ENCODE data around the gene NAB2. TPM values are rescaled to one million over a fixed set of nuclear protein-coding genes. Genes with fewer than 3 reads are reported as not detected.
"Not testable (repeated sequence)": the region's sequence is repeated elsewhere in the genome, so short reads cannot be mapped to it uniquely, and the experiment has no call there.

The NAB2 gene
- total RNA-seq = 4.4 and 9.3 TPM in 2 replicates

DNA sequence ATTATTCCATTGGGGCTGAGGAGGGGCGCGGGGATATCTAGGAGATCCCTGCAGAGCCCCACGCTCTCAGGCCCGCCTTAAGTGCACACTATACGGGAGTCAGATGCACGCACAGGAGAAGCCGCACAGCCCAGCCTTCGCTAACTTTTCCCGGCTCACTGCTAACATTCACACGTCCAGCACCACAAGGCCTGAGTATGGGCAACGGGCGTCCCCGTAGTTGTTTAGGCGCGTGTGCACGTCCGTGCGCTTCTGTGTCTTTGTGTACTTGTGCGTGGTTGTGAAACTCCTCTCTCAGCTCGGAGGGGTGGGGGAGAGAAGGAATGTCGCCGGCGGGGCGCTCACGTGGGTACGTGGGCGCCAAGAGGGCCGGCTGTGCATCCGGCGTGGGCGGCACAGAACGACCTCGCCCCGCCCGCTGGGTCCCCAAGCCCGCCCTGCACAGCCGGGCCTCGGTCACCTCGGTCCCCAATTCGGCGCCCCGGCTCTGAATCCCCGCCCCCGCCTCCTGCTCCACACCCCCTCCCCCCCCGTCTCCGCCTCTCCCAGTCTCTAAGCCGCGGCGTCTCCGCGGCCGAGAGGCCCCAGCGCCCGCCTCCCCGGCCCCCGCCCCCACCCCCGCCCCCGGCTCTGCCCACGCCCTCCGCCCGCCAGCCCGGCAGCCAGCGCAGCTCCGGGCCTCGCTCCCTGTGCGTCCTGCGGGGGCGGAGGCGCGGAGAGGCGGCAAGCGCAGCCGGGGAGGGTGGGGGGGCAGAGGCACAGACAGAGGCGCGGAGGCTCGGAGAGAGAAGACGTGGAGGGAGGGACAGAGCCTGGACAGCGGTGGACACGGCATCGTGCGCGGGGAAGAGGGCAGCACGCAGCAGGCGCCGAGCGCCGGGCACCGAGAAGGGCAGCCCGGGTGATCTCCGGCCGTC is at the start of gene NAB2:
Gene NAB2, plus strand, starts transcription at position 761 of the 917 bp plus-strand sequence. CDS start 158 bp downstream, outside the sequence.
- DNase-seq (ENCODE audit: low read depth in 2 of 2) = peak; percentile 92 to 97

- DNase-seq (ENCODE audit: low read depth in 2 of 2) = no peak
Observed at GRCh38 chr12:57040211-57040610, 48.7 kb upstream of the NAB2 start.

DNA sequence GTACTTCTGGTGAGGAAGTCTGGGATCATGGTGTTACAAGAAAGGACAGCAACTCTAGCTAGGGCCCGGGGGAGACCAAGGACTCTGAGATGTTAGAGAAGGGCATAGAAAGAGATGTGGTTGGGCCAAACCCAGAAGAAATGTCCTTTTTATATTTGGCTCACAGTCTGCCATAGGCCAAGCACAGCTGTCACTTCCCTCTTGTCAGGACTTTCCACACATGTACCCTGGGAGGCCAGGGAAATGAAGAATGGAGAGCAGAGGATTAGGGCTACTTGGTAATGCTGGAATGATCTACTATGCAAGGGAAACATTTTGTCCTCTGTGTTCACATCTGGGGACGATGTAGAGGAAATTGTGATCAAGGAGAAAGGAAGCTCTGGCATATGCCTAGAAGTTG is 48.2 kb upstream of the NAB2 start:
- DNase-seq (ENCODE audit: low read depth in 2 of 2) = no peak

GRCh38 chr12:57042695-57043094 is 46.2 kb upstream of the NAB2 start:
- no peak for DNase-seq (ENCODE audit: low read depth in 2 of 2)

GRCh38 chr12:57044468-57044867 is 44.4 kb upstream of the NAB2 start:
- DNase-seq (ENCODE audit: low read depth in 2 of 2) = no peak

GRCh38 chr12:57044889-57045288 is 44.0 kb upstream of the NAB2 start:
- no peak for DNase-seq (ENCODE audit: low read depth in 2 of 2)

GRCh38 chr12:57046086-57046791 is 42.7 kb upstream of the NAB2 start:
- DNase-seq (ENCODE audit: low read depth in 2 of 2) = no peak

DNA sequence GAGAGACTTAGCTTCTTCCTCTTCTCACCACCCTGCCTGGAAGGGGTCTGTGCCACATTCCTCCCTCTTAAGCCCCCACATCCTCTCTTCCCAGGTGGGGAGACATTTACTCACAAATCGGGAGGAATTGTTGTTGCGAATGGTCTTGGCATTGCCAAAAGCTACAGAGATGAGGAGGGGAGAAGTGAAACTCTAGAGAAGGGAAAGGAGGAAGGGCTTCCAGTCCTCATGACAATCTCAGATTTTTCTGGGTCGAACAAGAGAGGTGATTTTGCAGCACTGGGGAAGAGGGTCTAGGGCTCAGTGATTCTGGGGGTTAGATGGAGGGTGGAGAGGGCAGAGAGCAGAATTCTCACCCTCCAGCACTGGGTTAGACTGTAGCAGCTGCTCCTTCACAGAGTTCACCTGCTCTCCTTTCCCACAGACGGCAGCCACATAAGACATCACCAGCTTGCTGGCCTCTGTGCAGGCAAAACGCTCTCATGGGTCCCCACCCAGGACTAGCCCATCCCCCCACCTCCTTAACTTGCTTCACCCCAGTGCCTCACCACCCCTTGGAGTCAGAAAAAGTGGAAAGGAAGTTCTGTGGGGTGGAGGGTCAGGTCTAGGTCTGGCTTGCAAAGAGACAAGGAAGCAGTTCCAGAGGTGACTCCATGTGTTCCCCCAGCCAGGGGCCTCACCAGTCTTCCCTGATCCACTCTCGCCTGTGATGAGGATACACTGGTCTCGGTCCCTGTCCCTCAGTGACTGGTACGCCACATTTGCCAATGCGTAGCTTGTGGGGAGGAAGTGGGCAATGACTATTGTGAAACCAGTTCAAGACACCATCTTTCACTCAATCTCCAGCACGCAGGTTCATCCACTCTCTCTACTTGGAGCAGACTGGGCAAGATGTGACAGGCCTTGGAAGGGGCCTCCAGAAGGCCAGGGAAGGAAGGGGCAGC is 41.7 kb upstream of the NAB2 start:
- no peak for DNase-seq (ENCODE audit: low read depth in 2 of 2)

GRCh38 chr12:57047981-57048380 is 40.9 kb upstream of the NAB2 start:
- no peak for DNase-seq (ENCODE audit: low read depth in 2 of 2)

- no peak for DNase-seq (ENCODE audit: low read depth in 2 of 2)
Observed at GRCh38 chr12:57048423-57049118, 40.3 kb upstream of the NAB2 start.

DNA sequence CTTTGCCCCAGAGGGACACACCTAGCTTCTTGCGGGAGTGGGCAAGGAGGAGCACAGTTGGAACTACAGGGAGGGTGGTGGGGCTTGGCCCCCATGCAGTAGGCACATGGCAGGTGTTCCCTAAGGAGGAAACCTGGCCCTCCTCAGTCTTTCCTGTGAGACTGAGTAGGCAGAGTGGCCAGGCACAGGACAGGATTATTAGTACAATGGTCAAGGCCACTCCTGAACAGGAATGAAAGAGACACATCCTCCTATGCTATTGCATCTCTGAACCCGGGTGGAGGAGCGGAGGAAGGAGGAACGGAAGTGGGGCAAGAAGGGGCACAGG is 39.8 kb upstream of the NAB2 start:
- no peak for DNase-seq (ENCODE audit: low read depth in 2 of 2)

GRCh38 chr12:57049890-57050289 is 39.0 kb upstream of the NAB2 start, which contains the start of gene MYO1A:
MYO1A (minus strand) TSS chr12:57050129; CDS start chr12:57048323, 1,806 bp downstream.
- DNase-seq (ENCODE audit: low read depth in 2 of 2) = peak; percentile 4 to 22

GRCh38 chr12:57051011-57051410 is 37.9 kb upstream of the NAB2 start:
- no peak for DNase-seq (ENCODE audit: low read depth in 2 of 2)

DNA sequence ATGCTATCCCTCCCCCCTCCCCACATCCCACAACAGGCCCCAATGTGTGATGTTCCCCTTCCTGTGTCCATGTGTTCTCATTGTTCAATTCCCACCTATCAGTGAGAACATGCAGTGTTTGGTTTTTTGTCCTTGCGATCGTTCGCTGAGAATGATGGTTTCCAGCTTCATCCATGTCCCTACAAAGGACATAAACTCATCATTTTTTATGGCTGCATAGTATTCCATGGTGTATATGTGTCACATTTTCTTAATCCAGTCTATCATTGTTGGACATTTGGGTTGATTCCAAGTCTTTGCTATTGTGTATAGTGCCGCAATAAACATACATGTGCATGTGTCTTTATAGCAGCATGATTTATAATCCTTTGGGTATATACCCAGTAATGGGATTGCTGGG is 35.8 kb upstream of the NAB2 start:
- not testable (repeated sequence) for DNase-seq (ENCODE audit: low read depth in 2 of 2)

DNA sequence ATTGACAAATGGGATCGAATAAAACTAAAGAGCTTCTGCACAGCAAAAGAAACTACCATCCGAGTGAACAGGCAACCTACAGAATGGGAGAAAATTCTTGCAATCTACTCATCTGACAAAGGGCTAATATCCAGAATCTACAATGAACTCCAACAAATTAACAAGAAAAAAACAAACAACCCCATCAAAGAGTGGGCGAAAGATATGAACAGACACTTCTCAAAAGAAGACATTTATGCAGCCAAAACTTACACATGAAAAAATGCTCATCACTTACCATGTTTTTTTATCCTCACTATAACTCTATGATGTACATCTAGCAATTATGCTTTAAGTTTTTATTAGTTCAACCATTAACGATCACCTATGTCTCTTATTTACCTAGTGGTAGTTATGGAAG is 35.0 kb upstream of the NAB2 start:
- DNase-seq (ENCODE audit: low read depth in 2 of 2) = not testable (repeated sequence)

DNA sequence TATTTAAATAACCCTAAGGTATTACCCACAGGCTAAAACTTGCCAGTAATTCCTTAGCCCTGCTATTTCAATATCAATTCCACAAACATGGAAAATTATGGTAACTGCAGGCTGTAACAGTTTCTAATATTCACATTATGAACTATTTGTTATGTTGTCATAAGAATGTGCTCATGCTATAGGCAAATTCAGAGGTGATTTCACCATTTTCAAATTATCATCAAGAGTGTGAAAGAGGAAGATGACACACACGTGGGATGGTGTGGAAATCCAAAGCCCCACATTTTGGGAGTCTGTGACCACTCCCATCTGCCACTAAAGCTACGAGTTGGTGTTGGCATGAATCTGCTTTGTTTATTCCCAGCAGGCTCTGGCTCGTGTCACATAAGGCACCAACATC is 33.1 kb upstream of the NAB2 start:
- no peak for DNase-seq (ENCODE audit: low read depth in 2 of 2)

DNA sequence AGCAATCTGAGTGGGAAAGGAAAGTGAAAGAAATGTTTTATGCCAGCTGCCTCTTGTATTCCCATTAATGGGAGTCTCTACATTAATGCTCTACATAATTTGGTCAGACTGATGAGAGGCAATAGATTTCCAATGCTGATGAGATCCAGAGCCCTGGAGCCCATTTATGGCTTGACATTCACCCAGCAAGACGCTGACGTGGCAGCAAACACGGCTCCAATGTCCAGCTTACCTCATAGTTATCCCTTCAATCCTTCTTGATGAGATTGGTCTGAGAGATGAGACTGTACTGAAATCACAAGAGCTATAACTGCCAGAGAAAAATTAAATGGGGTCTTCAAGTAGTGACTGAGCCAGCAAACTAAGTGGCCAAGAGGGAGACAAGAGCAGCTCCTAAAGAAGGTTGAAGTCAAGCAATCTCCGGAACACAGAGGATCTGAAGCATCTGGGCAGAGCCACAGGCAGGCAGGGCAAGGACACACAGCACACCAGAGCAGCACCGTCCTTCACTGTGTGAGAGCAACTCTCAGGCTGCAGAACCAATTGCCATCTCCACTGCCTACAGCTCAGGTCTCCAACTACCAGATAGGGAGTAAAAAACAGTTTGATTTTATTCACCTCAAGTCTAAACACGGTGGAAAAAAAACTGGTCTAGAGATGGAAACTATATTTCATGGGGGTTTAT is 31.7 kb upstream of the NAB2 start:
- no peak for DNase-seq (ENCODE audit: low read depth in 2 of 2)

DNA sequence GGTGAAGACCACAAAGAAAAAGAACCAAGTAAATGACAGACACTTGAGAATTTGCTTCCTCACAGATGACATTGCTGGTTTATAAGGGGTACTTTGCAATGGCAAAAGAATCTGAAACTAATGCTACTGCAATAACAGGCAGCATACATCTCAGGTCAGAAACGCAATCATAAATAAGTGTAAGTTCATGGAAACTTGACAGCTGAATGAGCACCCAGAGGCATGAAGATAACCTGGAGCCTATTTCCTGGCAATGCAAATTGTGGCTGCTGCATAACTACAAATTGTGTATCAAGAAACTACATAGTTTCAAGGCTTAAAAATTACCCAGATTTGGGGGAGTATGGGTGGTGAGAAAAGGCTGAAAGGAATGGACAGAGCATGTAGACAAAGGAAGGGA is 30.5 kb upstream of the NAB2 start:
- DNase-seq (ENCODE audit: low read depth in 2 of 2) = no peak

GRCh38 chr12:57063991-57064685 is 24.8 kb upstream of the NAB2 start:
- DNase-seq (ENCODE audit: low read depth in 2 of 2) = peak in 1 of 2 donors; percentile 44

GRCh38 chr12:57066245-57066644 is 22.7 kb upstream of the NAB2 start:
- DNase-seq (ENCODE audit: low read depth in 2 of 2) = no peak

Data from lung microvascular endothelial cell (primary cell).